OCI-LY7 (cell line): ENCODE data around the gene PGA5. TPM values are rescaled to one million over a fixed set of nuclear protein-coding genes. Genes with fewer than 3 reads are reported as not detected.

ENCODE experiments used
- BruUV-seq: library from RNA; stranded (reverse); fragments of 400-500 nt; replicated peaks from 2 replicates; lab custom pipeline; 2021; lab: Mats Ljungman, UMichigan
- CTCF ChIA-PET: fragments of 300-600 bp; sonication (Branson Sonifier 250); formaldehyde crosslinking; loops from one replicate; lab custom pipeline; 2022; ENCODE audit warnings: antibody characterized with exemption; ENCODE audit not compliant: unreplicated experiment; lab: Charles Lee
- POLR2A ChIA-PET: fragments of 300-600 bp; sonication (Branson Sonifier 250); formaldehyde crosslinking; loops from one replicate; lab custom pipeline; 2022; ENCODE audit warnings: antibody characterized with exemption; lab: Charles Lee
- DNase-seq: peaks from one replicate; pipeline ENCODE4 v3.0.0-alpha.2; 2015; ENCODE audit warnings: low spot score
- H2AFZ ChIP-seq: fragments of 200-600 bp; sonication (generic), shearing (Covaris generic); 2 replicates; pipeline ENCODE4 v1.6.1; 2014; ENCODE audit warnings: mild to moderate bottlenecking, antibody characterized with exemption, low read length, moderate library complexity
- H3K27ac ChIP-seq: fragments of 200-600 bp; sonication (generic); 2 replicates; pipeline ENCODE4 v1.5.1; 2014; ENCODE audit warnings: mixed run types, low read depth, mild to moderate bottlenecking, moderate library complexity, low read length, inconsistent platforms; ENCODE audit not compliant: poor library complexity, severe bottlenecking
- H3K36me3 ChIP-seq: fragments of 200-600 bp; sonication (generic); 2 replicates; pipeline ENCODE4 v1.6.1; 2014; ENCODE audit warnings: mild to moderate bottlenecking, antibody characterized with exemption, low read length, moderate library complexity, mixed read lengths; ENCODE audit not compliant: insufficient read depth
- H3K4me1 ChIP-seq: fragments of 200-600 bp; sonication (generic); 2 replicates; pipeline ENCODE4 v1.5.1; 2014; ENCODE audit warnings: mild to moderate bottlenecking, low read length; ENCODE audit not compliant: insufficient read depth, poor library complexity, severe bottlenecking
- H3K4me2 ChIP-seq: fragments of 200-600 bp; sonication (generic); 2 replicates; pipeline ENCODE4 v1.6.1; 2014; ENCODE audit warnings: mild to moderate bottlenecking, low read length
- H3K4me3 ChIP-seq: fragments of 200-600 bp; sonication (generic); 2 replicates; pipeline ENCODE4 v1.5.1; 2014; ENCODE audit warnings: mild to moderate bottlenecking, low read depth, low read length; ENCODE audit not compliant: poor library complexity, severe bottlenecking
- H3K79me2 ChIP-seq: fragments of 200-600 bp; sonication (generic); 2 replicates; pipeline ENCODE4 v1.6.1; 2016; ENCODE audit warnings: low read depth, mild to moderate bottlenecking, low read length, moderate library complexity, mixed read lengths; ENCODE audit not compliant: insufficient read depth
- H3K9me2 ChIP-seq: fragments of 200-600 bp; sonication (generic); 2 replicates; pipeline ENCODE4 v1.6.1; 2016; ENCODE audit warnings: mild to moderate bottlenecking, low read length, mixed read lengths; ENCODE audit not compliant: insufficient read depth
- H3K9me3 ChIP-seq: fragments of 200-600 bp; sonication (generic); 2 replicates; pipeline ENCODE4 v1.6.1; 2014; ENCODE audit warnings: mild to moderate bottlenecking, mixed run types, low read length, mixed read lengths
- H4K20me1 ChIP-seq: fragments of 200-600 bp; sonication (generic); 2 replicates; pipeline ENCODE4 v1.6.1; 2014; ENCODE audit warnings: mild to moderate bottlenecking, antibody characterized with exemption, low read length, moderate library complexity, mixed read lengths; ENCODE audit not compliant: insufficient read depth
- CTCF ChIP-seq: fragments of 200-600 bp; sonication (generic); conservative IDR thresholded peaks from 2 replicates; pipeline ENCODE4 v1.5.1; 2014; ENCODE audit warnings: mild to moderate bottlenecking, antibody characterized with exemption, low read length, moderate library complexity, mixed read lengths
- EZH2phosphoT487 ChIP-seq: fragments of 200-600 bp; sonication (generic); IDR thresholded peaks from 2 replicates; pipeline ENCODE4 v1.6.1; 2018; ENCODE audit warnings: low read depth, borderline replicate concordance, mild to moderate bottlenecking, mixed run types, antibody characterized with exemption, low read length, moderate library complexity, mixed read lengths
- intact Hi-C: fragments of 100-400 bp; cut with micrococcal nuclease; formaldehyde crosslinking; loops from one replicate; pipeline ENCODE4 v1.10.0; 2022; ENCODE audit not compliant: unreplicated experiment
- total RNA-seq, 2 experiments: library from RNA; depleted of rRNA in 1 of 2; stranded (reverse); fragments of >200 nt in 1 of 2; shearing (Covaris generic) in 1 of 2; gene quantifications; 2 replicates each; pipeline ENCODE4 v1.2.3, GENCODE V29; 2014 to 2022

PGA5 gene
- total RNA-seq, 2 experiments from 2014 or later = not detected

GRCh38 chr11:61298663-61299244, 57.8 kb downstream of the PGA5 start:
- Histone ChIP-seq H3K4me2 (no peak overlapping the region), H3K36me3 (peaks cover 69% of the 10 kb centered on the region), H3K27ac (no peak overlapping the region), H3K79me2 (no peaks in the 10 kb centered on the region), H3K9me2 (no peaks in the 10 kb centered on the region), H3K9me3 (no peaks in the 10 kb centered on the region), H3K4me3 (no peak overlapping the region), H3K4me1 (peaks cover 18% of the 10 kb centered on the region), H4K20me1 (no peaks in the 10 kb centered on the region; the same call in 1 of the 2 replicates), H2AFZ (no peak overlapping the region)
- no peak for TF ChIP-seq EZH2phosphoT487
- no peak for TF ChIP-seq CTCF
- DNase-seq = no peak
- ChIA-PET CTCF (no interaction called here), POLR2A (interaction anchor here (1.0 kb wide), 1 partner anchor 37 kb away, joined by 4 read pairs; no protein-coding TSS in a partner anchor)
- intact Hi-C loops = no loop called here
- BruUV-seq = no TSS peak

Other genes with a start within 250 kb of the PGA5 start
- gene CD5, start 138.7 kb upstream of the PGA5 start, total RNA-seq (2014; rRNA removed; shearing (Covaris generic)) = not detected in 2 replicates
- gene CD5, start 138.7 kb upstream of the PGA5 start, total RNA-seq (2022) = not detected in 2 replicates
- gene VPS37C, start 79.7 kb upstream of the PGA5 start, total RNA-seq (2014; rRNA removed; shearing (Covaris generic)) = 10.2 and 10.3 TPM in 2 replicates
- 12.8 and 13.3 TPM in 2 replicates for gene VPS37C, start 79.7 kb upstream of the PGA5 start, total RNA-seq (2022)
- not detected in 2 replicates for gene PGA3, start 37.7 kb upstream of the PGA5 start, total RNA-seq (2014; rRNA removed; shearing (Covaris generic))
- not detected in 2 replicates for gene PGA3, start 37.7 kb upstream of the PGA5 start, total RNA-seq (2022)
- gene PGA4, start 18.8 kb upstream of the PGA5 start, total RNA-seq (2014; rRNA removed; shearing (Covaris generic)) = not detected in 2 replicates
- gene PGA4, start 18.8 kb upstream of the PGA5 start, total RNA-seq (2022) = not detected in 2 replicates
- 0.51 and 0.79 TPM in 2 replicates for gene VWCE, start 54.1 kb downstream of the PGA5 start, total RNA-seq (2014; rRNA removed; shearing (Covaris generic))
- 4.1 and 5.5 TPM in 2 replicates for gene VWCE, start 54.1 kb downstream of the PGA5 start, total RNA-seq (2022)
- 194 and 218 TPM in 2 replicates for gene DDB1, start 91.9 kb downstream of the PGA5 start, total RNA-seq (2014; rRNA removed; shearing (Covaris generic))
- 211 and 225 TPM in 2 replicates for gene DDB1, start 91.9 kb downstream of the PGA5 start, total RNA-seq (2022)
- 75.3 and 77.8 TPM in 2 replicates for gene TKFC, start 92.1 kb downstream of the PGA5 start, total RNA-seq (2014; rRNA removed; shearing (Covaris generic))
- 166 and 169 TPM in 2 replicates for gene TKFC, start 92.1 kb downstream of the PGA5 start, total RNA-seq (2022)
- gene CYB561A3, start 120.7 kb downstream of the PGA5 start, total RNA-seq (2014; rRNA removed; shearing (Covaris generic)) = 21.7 and 28.1 TPM in 2 replicates
- 58.2 and 63.8 TPM in 2 replicates for gene CYB561A3, start 120.7 kb downstream of the PGA5 start, total RNA-seq (2022)
- 25.8 and 31.1 TPM in 2 replicates for gene TMEM138, start 121.2 kb downstream of the PGA5 start, total RNA-seq (2014; rRNA removed; shearing (Covaris generic))
- gene TMEM138, start 121.2 kb downstream of the PGA5 start, total RNA-seq (2022) = 48.8 and 51.5 TPM in 2 replicates
- 0.64 and 1.4 TPM in 2 replicates for gene TMEM216, start 151.4 kb downstream of the PGA5 start, total RNA-seq (2014; rRNA removed; shearing (Covaris generic))
- 1.8 and 2.5 TPM in 2 replicates for gene TMEM216, start 151.4 kb downstream of the PGA5 start, total RNA-seq (2022)
- 56.1 and 69.4 TPM in 2 replicates for gene CPSF7, start 188.8 kb downstream of the PGA5 start, total RNA-seq (2014; rRNA removed; shearing (Covaris generic))
- 128 and 153 TPM in 2 replicates for gene CPSF7, start 188.8 kb downstream of the PGA5 start, total RNA-seq (2022)
- gene SDHAF2, start 188.9 kb downstream of the PGA5 start, total RNA-seq (2014; rRNA removed; shearing (Covaris generic)) = 40.6 and 41.2 TPM in 2 replicates
- 28.0 and 33.3 TPM in 2 replicates for gene SDHAF2, start 188.9 kb downstream of the PGA5 start, total RNA-seq (2022)